SHP77 (cell line): Measurements from ENCODE around the gene PLA2G6.
"Not testable (repeated sequence)": the region's sequence is repeated elsewhere in the genome, so short reads cannot be mapped to it uniquely, and the experiment has no call there.

Source experiments
- DNase-seq, 2 experiments: peaks; one replicate each; lab custom pipeline; 2025; lab: John Stamatoyannopoulos, UW

PLA2G6 gene

DNA sequence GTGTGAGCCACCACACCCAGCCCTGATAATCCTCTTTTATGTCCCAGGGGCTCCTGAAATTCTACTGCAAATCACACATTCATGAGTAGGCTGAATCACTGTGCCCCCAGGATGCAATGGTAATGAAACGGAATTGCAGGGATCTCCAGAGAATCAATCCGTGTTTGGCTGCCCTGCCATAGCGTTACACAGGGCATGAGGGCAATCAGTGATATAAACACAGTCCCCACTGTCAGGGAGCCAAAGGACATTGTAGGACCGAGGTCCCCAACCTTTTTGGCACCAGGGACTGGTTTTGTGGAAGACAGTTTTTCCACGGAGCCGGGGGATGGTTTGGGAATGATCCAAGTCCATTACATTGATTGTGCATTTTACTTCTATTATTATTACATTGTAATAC lies 9.0 kb upstream of the PLA2G6 start:
- DNase-seq = no peak

GRCh38 chr22:38189104-38189503 lies 7.5 kb upstream of the PLA2G6 start:
- no peak for DNase-seq

GRCh38 chr22:38187413-38188212 lies 6.0 kb upstream of the PLA2G6 start:
- peak in 1 of 2 experiments; percentile 38 for DNase-seq

DNA sequence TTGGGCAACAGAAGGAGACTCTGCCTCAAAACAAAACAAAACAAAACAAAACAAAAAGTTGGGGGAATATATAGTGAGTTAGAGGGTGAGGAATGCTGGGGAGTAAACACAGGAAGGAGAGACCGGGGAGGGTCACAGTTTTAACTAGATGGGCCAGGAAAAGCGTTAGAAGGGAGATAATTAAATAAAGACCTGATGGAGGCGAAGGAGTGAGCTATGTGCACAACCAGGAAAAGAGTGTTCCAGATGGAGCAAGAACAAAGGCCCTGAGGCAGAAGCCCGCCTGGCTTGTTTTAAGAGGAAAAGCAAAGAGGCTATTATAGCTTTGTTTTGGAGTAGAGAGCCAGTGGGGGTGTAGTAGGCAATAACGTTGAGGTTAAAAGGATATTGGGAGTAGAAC lies 4.8 kb upstream of the PLA2G6 start:
- no peak for DNase-seq

- DNase-seq = no peak
These were observed 3.2 kb upstream of the PLA2G6 start for GRCh38 chr22:38184788-38185187.

DNA sequence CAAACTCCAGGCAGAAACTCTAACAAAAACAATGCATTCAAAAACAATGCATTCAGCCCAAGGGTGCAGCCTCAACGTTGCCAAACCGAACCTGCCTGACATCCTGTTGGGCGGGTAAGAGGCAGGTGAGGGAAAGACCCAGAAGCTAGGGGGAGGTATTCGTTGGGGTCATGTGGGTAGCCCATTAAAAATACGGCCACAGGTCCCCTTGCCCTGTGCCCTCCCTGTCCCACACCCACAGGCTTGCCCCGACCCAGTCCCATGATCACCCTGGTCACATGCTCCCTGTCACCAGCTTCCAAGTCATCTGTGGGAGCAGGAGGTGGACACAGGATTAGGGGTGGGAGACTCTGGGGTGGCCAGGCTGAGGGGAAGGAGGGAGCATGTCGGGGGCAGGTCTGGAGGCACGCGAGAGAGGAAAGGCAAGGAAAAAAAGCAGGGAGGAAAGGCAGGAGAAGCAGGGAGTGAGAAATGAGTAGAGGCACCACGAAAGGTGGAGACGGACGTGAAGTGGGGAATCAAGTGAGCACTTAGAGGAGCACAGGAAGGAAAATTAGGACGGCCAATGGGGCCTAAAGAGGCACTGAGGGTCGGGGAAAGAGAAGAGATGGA lies 683 bp downstream of the PLA2G6 start:
- DNase-seq = peak in 1 of 2 experiments; percentile 27

DNA sequence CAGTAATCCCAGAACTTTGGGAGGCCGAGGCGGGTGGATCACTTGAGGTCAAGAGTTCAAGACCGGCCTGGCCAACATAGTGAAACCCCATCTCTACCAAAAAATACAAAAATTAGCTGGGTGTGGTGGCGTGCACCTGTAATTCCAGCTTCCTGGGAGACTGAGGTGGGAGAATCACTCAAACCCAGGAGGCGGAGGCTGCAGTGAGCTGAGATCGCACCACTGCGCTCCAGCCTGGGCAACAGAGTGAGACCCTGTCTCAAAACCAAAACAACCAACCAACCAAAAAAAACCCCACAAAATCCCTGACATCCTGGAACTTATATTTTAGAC lies 3.1 kb downstream of the PLA2G6 start:
- DNase-seq = not testable (repeated sequence)

GRCh38 chr22:38177926-38178604 lies 3.6 kb downstream of the PLA2G6 start:
- DNase-seq = peak; percentile 65 to 69

DNA sequence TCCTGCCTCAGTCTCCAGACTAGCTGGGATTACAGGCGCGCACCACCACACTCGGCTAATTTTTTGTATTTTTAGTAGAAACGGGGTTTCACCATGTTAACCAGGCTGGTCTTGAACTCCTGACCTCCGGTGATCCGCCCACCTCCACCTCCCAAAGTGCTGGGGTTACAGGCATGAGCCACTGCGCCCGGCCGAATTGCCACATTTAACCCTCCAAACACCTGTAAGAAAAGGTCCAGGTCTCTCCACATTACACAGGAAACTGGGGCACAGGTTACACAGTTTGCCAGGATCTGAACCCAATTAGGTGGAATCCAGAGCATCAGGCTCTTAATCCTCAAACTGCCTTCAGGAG lies 4.1 kb downstream of the PLA2G6 start:
- DNase-seq = not testable (repeated sequence)

DNA sequence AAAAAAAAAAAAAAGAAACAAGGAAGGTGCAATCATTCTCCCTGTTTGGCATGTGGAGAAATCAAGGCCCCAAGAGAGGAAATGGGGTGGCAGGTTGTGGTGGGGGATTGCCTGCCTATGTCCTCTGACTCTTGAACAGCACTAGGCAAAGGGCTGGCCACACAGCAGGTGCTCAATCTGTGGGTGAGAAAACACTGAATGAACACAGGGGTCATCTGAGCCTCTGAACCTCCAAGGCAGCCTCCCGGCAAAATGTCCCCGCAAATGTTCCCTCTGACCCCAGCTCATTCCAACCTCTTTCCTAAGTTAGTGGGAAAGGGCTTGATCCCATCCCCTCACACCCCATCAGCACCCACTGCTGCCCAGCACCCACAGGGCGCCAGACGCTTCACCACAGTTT lies 4.6 kb downstream of the PLA2G6 start:
- no peak for DNase-seq

DNA sequence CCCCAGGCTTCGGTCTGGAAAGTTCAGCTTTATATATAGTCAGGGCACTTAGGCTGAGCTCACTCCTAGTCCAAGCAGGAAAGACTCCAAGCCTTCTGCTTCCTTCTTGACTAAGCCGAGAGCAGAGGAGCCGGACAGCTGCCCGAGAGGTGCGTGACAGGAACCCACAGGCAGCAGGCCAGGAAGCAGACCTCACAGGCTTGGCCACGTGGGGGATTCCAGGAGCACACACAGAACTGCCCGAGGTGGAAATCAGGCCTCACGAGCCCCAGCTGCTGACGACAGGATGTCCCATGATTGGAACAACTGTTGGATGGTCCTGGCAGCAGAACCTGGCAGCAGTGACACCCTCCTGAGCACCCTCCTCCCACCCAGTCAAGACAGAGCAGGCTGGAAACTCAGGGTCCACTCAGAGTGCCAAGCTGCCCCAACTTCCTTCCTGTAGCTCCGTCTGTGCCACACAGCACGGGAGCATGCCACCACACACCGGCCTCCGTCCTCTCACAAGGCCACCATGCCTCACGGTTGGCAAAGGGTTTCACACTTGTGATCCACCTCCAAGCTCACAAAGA lies 5.4 kb downstream of the PLA2G6 start:
- DNase-seq = peak; percentile 70 to 85

- no peak for DNase-seq
These were observed 6.2 kb downstream of the PLA2G6 start for GRCh38 chr22:38175206-38176118.

- no peak for DNase-seq
These were observed 7.0 kb downstream of the PLA2G6 start for GRCh38 chr22:38174626-38175025.

- no peak for DNase-seq
These were observed 8.1 kb downstream of the PLA2G6 start for GRCh38 chr22:38173641-38173906.

- DNase-seq = peak; percentile 53 to 82
These were observed 8.6 kb downstream of the PLA2G6 start for GRCh38 chr22:38172832-38173640.

DNA sequence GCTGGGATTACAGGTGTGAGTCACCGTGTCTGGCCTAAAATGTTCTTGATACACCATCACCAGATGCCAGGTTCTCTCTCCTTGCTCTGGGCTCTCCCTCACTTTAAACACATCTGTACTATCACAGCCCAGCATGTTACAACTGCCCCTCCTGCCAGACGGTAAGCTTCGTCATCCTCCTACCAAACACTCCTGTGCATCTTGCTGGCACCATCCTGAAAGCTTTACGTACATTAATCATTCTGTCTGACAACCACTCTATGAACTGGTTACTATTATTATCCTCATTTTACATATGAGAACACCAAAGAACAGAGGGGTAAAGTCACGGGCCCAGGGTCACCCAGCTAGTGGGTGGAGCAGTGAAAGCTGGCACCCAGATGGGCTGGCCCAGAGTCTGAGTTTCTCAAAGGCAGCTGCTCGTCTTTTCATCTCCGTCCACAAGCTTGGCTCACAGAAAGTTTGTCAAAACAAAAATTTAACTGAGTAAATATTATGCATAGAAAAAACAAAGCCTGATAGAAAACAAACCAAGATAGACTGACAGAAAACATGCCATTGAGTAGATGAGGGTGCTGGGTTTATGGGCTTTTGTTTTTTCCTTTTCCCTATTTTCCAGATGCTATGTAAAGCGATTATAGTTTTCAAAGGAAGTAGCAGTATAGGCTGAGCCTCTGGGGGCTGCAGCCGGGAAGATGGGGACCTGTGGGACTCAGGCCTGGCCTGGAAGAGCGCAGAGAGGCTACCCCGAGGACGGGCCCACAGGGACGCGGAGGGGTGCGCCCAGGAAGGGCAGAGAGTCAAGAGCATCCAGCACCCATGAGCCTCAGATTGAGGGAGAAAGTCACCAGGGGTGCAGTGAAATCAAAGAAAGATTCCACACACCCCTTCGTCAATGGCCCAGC lies 9.5 kb downstream of the PLA2G6 start:
- peak; percentile 58 to 74 for DNase-seq

- no peak for DNase-seq
These were observed 11.2 kb downstream of the PLA2G6 start for GRCh38 chr22:38170469-38170868.

GRCh38 chr22:38169116-38169515 lies 12.5 kb downstream of the PLA2G6 start:
- no peak for DNase-seq

DNA sequence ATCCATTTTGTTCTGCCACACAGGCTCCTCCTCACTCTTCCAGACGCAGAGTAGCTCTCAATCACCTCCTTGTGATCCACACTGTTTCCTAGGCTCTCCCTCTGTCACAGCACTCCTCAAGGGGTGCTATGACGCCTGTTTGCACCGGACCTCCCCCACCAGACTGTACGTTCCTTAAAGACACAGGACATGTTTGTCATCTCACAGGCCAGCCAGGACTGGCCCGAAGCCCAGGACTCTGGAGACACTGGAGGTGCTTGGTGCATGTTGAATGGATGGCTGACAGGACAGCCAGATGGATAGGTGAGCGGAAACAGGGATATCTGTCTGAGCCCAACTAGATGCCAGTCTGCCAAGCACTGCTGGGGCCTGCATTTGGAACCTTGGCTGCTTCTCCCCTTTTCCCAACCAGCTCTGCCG lies 13.6 kb downstream of the PLA2G6 start:
- DNase-seq = no peak

GRCh38 chr22:38165922-38166593 lies 15.6 kb downstream of the PLA2G6 start:
- no peak for DNase-seq
